Keratinocyte (primary cell): ENCODE results near the gene PARD6B. TPM values are rescaled to one million over a fixed set of nuclear protein-coding genes. Genes with fewer than 3 reads are reported as not detected.
A peak's percentile ranks its signal among the peaks of the same experiment; 100 is the strongest.

ENCODE experiments used
- DNase-seq: peaks from one replicate; pipeline ENCODE4 v3.0.0-alpha.2; 2011; ENCODE audit warnings: low read depth, missing footprints, low spot score
- FAIRE-seq: peaks from 2 replicates; lab custom pipeline; 2011; peaks lifted over from hg19 to GRCh38; lab: Jason Lieb, UNC
- H2AFZ ChIP-seq: 2 replicates; pipeline ENCODE4 v1.6.0; 2012; ENCODE audit warnings: low read length, control low read depth, inconsistent platforms; ENCODE audit not compliant: control insufficient read depth
- H3K27ac ChIP-seq: 2 replicates; pipeline ENCODE4 v1.5.1; 2011; ENCODE audit warnings: low read length; ENCODE audit not compliant: control insufficient read depth, insufficient read depth
- H3K27me3 ChIP-seq: 3 replicates; pipeline ENCODE4 v1.6.0; 2011; ENCODE audit warnings: low read length; ENCODE audit not compliant: control insufficient read depth, insufficient read depth; ENCODE audit errors: extremely low read depth
- H3K36me3 ChIP-seq, 2 experiments: 2 replicates in 1 of 2; 3 replicates in 1 of 2; pipeline ENCODE4 v1.5.1; 2011; ENCODE audit warnings: low read length in 2 of 2, mild to moderate bottlenecking in 1 of 2; ENCODE audit not compliant: control insufficient read depth in 2 of 2, insufficient read depth in 2 of 2; ENCODE audit errors: extremely low read depth in 1 of 2
- H3K4me1 ChIP-seq: 3 replicates; pipeline ENCODE4 v1.5.1; 2011; ENCODE audit warnings: low read length; ENCODE audit not compliant: control insufficient read depth, insufficient read depth; ENCODE audit errors: extremely low read depth
- H3K4me2 ChIP-seq: 3 replicates; pipeline ENCODE4 v1.6.0; 2011; ENCODE audit warnings: low read depth, low read length; ENCODE audit not compliant: control insufficient read depth, insufficient read depth; ENCODE audit errors: extremely low read depth
- H3K4me3 ChIP-seq, 3 experiments: fragments of 200-600 bp in 1 of 3; sonication (generic) in 1 of 3; 2 replicates in 2 of 3; 3 replicates in 1 of 3; pipeline ENCODE4 v1.5.1; 2011 to 2016; ENCODE audit warnings: low read length in 3 of 3, mild to moderate bottlenecking in 3 of 3, control low read depth in 2 of 3, inconsistent platforms in 1 of 3, low read depth in 1 of 3, mixed read lengths in 1 of 3, mixed run types in 1 of 3, moderate library complexity in 1 of 3; ENCODE audit not compliant: control insufficient read depth in 2 of 3, insufficient read depth in 2 of 3; ENCODE audit errors: extremely low read depth in 1 of 3
- H3K79me2 ChIP-seq: 2 replicates; pipeline ENCODE4 v1.6.0; 2012; ENCODE audit warnings: low read length; ENCODE audit not compliant: control insufficient read depth, insufficient read depth
- H3K9ac ChIP-seq: 3 replicates; pipeline ENCODE4 v1.6.0; 2011; ENCODE audit warnings: low read length; ENCODE audit not compliant: control insufficient read depth, insufficient read depth; ENCODE audit errors: extremely low read depth
- H3K9me1 ChIP-seq: 3 replicates; pipeline ENCODE4 v1.6.0; 2011; ENCODE audit warnings: low read length; ENCODE audit not compliant: control insufficient read depth, insufficient read depth; ENCODE audit errors: extremely low read depth
- H3K9me3 ChIP-seq: 2 replicates; pipeline ENCODE4 v1.5.1; 2012; ENCODE audit warnings: low read depth, low read length; ENCODE audit not compliant: control insufficient read depth
- H4K20me1 ChIP-seq: 3 replicates; pipeline ENCODE4 v1.6.0; 2011; ENCODE audit warnings: low read length; ENCODE audit not compliant: control insufficient read depth, insufficient read depth; ENCODE audit errors: extremely low read depth
- EZH2 ChIP-seq: IDR thresholded peaks from one replicate; pipeline ENCODE4 v1.6.1; 2012; ENCODE audit warnings: inconsistent platforms, mild to moderate bottlenecking, low read length, moderate library complexity
- dilution Hi-C: fragments of 300-500 bp; cut with MboI; formaldehyde crosslinking; loops from one replicate; pipeline ENCODE4 v1.7.0; 2020; ENCODE audit warnings: low sequenced_read_pairs; ENCODE audit not compliant: extremely low pct_ligation_motif_present
- polyA plus RNA-seq, 5 experiments: library from polyadenylated mRNA; depleted of rRNA in 3 of 5; stranded (reverse) in 3 of 5; stranded (forward) in 1 of 5; unstranded in 1 of 5; fragments of >200 nt; gene quantifications; 1 replicate in 1 of 5; 2 replicates in 3 of 5; 3 replicates in 1 of 5; pipeline versions ENCODE4 v1.2.1 to v1.2.3, GENCODE V29; 2011 to 2012; ENCODE audit warnings: missing spikeins in 2 of 5, low read depth in 1 of 5, low replicate concordance in 1 of 5
- TF ChIP-seq, protein P1 (sequence below), 3 experiments: IDR thresholded peaks in 1 of 3; conservative IDR thresholded peaks in 1 of 3; optimal IDR thresholded peaks in 1 of 3; 2 replicates in 2 of 3; 3 replicates in 1 of 3; pipeline versions ENCODE3 to v1.5.1; 2011; ENCODE audit warnings: low read length in 3 of 3, mild to moderate bottlenecking in 3 of 3, moderate library complexity in 2 of 3, control low read depth in 1 of 3, inconsistent platforms in 1 of 3; ENCODE audit not compliant: insufficient read depth in 2 of 3; ENCODE audit errors: extremely low read depth in 1 of 3

PARD6B gene
- polyA plus RNA-seq, 1 donor (not counting 4 experiments of a cell fraction or from before 2014, with no cell fraction given) = 2.0 TPM

GRCh38 chr20:50720582-50720981 lies 10.8 kb upstream of the PARD6B start:
- Histone ChIP-seq H3K4me2 (no peak overlapping the region), H3K9me3 (no peaks in the 10 kb centered on the region), H4K20me1 (no peaks in the 10 kb centered on the region), H3K27ac (no peak overlapping the region), H3K9ac (no peak overlapping the region), H3K9me1 (no peaks in the 10 kb centered on the region), H2AFZ (no peak overlapping the region), H3K79me2 (no peaks in the 10 kb centered on the region), H3K4me3 (no peak overlapping the region), H3K27me3 (no peaks in the 10 kb centered on the region), H3K4me1 (peaks cover 14% of the 10 kb centered on the region), H3K36me3 (no peaks in the 10 kb centered on the region)
- dilution Hi-C loops = no loop called here
- TF ChIP-seq EZH2 = no peak
- TF ChIP-seq, protein P1, sequence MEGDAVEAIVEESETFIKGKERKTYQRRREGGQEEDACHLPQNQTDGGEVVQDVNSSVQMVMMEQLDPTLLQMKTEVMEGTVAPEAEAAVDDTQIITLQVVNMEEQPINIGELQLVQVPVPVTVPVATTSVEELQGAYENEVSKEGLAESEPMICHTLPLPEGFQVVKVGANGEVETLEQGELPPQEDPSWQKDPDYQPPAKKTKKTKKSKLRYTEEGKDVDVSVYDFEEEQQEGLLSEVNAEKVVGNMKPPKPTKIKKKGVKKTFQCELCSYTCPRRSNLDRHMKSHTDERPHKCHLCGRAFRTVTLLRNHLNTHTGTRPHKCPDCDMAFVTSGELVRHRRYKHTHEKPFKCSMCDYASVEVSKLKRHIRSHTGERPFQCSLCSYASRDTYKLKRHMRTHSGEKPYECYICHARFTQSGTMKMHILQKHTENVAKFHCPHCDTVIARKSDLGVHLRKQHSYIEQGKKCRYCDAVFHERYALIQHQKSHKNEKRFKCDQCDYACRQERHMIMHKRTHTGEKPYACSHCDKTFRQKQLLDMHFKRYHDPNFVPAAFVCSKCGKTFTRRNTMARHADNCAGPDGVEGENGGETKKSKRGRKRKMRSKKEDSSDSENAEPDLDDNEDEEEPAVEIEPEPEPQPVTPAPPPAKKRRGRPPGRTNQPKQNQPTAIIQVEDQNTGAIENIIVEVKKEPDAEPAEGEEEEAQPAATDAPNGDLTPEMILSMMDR (optimal IDR thresholded peaks at IDR 0.05 in 1 of 3, IDR thresholded peaks at IDR 0.05 in 1 of 3, conservative IDR thresholded peaks at IDR 0.05 in 1 of 3; ENCODE audit: extremely low read depth in 1 of 3, insufficient read depth in 2 of 3, low read length in 3 of 3) = no peak
- no peak for DNase-seq
- FAIRE-seq = no peak

DNA sequence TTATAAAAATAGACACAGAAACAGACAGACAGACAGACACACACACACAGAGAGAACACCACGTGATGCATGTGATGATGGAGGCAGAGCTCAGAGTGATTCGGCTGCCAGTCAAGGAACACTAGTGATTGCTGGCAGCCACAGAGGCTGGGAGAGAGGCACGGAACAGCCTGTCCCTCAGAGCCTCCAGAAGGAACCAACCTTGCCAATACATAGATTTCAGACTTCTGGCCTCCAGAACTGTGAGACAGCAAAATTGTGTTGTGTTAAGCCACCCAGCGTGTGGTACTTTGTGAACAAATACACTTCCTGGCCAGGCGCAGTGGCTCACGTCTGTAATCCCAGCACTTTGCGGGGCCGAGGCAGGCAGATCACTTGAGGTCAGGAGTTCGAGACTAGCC lies 9.5 kb upstream of the PARD6B start:
- DNase-seq (no peak), FAIRE-seq (no peak)
- H3K27me3 ChIP-seq = no peaks in the 10 kb centered on the region
- no peaks in the 10 kb centered on the region for H3K79me2 ChIP-seq
- no peak overlapping the region for H3K4me2 ChIP-seq
- no peaks in the 10 kb centered on the region for H4K20me1 ChIP-seq
- H2AFZ ChIP-seq = peak overlapping the region; percentile 68
- no peak overlapping the region for H3K27ac ChIP-seq
- dilution Hi-C loops = no loop called here
- H3K9me1 ChIP-seq = no peaks in the 10 kb centered on the region
- H3K9me3 ChIP-seq = no peaks in the 10 kb centered on the region
- peaks cover 16% of the 10 kb centered on the region for H3K4me1 ChIP-seq
- H3K4me3 ChIP-seq = no peak overlapping the region
- no peak overlapping the region for H3K9ac ChIP-seq
- no peaks in the 10 kb centered on the region for H3K36me3 ChIP-seq
- TF ChIP-seq, protein P1 (optimal IDR thresholded peaks at IDR 0.05 in 1 of 3, IDR thresholded peaks at IDR 0.05 in 1 of 3, conservative IDR thresholded peaks at IDR 0.05 in 1 of 3; ENCODE audit: extremely low read depth in 1 of 3, insufficient read depth in 2 of 3, low read length in 3 of 3) = no peak
- no peak for TF ChIP-seq EZH2
